Sigmoid colon (tissue), 4 donors: ENCODE measurements around the gene NOS1AP.

Experiments used
- CTCF ChIP-seq, 4 experiments: fragments of 450-650 bp in 3 of 4; fragments of 200-600 bp in 1 of 4; IDR thresholded peaks; one replicate each; pipeline ENCODE4 v1.5.1; 2016 to 2019; ENCODE audit warnings: antibody characterized with exemption in 4 of 4, mild to moderate bottlenecking in 3 of 4, moderate library complexity in 2 of 4
- EP300 ChIP-seq, 4 donors: sonication (generic); formaldehyde crosslinking; IDR thresholded peaks; one replicate each; pipeline ENCODE4 v1.6.1; 2017; ENCODE audit warnings: antibody characterized with exemption in 4 of 4
- POLR2A ChIP-seq, 2 donors: fragments of 450-650 bp; IDR thresholded peaks; one replicate each; pipeline ENCODE4 v1.6.1; 2016; ENCODE audit warnings: antibody characterized with exemption in 2 of 2, mild to moderate bottlenecking in 2 of 2, moderate library complexity in 2 of 2
- POLR2AphosphoS5 ChIP-seq, 4 donors: sonication (generic); formaldehyde crosslinking; IDR thresholded peaks; one replicate each; pipeline ENCODE4 v1.6.1; 2017; ENCODE audit warnings: antibody characterized with exemption in 4 of 4

- no peak for TF ChIP-seq POLR2A (IDR thresholded peaks at IDR 0.05)
- no peak for TF ChIP-seq CTCF (IDR thresholded peaks at IDR 0.05)
- no peak for TF ChIP-seq EP300 (IDR thresholded peaks at IDR 0.05)
- TF ChIP-seq POLR2AphosphoS5 (IDR thresholded peaks at IDR 0.05) = no peak
Observed at GRCh38 chr1:162390396-162391185, 321.1 kb downstream of the NOS1AP start.
